HG03159 (cell line): Measurements from ENCODE around the gene KLHL6.
"Not testable (repeated sequence)": the region's sequence is repeated elsewhere in the genome, so short reads cannot be mapped to it uniquely, and the experiment has no call there.

Experiments used
- ATAC-seq: cut with Tn5 transposase; IDR thresholded peaks from one replicate; pipeline ENCODE4 v1.9.1; 2021; ENCODE audit warnings: mild to moderate bottlenecking, moderate library complexity; ENCODE audit not compliant: unreplicated experiment

Gene KLHL6

GRCh38 chr3:183570191-183570590 is 14.7 kb upstream of the KLHL6 start:
- ATAC-seq: not testable (repeated sequence)

- no peak for ATAC-seq
Observed at GRCh38 chr3:183566880-183567279, 11.4 kb upstream of the KLHL6 start.

- ATAC-seq: no peak
Observed at GRCh38 chr3:183564046-183564445, 8.5 kb upstream of the KLHL6 start.

- no peak for ATAC-seq
Observed at GRCh38 chr3:183563536-183563874, 8.0 kb upstream of the KLHL6 start.

GRCh38 chr3:183560607-183561006 is 5.1 kb upstream of the KLHL6 start:
- ATAC-seq: no peak

GRCh38 chr3:183558495-183558894 is 3.0 kb upstream of the KLHL6 start:
- no peak for ATAC-seq

GRCh38 chr3:183556722-183557121 is 1.2 kb upstream of the KLHL6 start:
- ATAC-seq: no peak

- ATAC-seq: peak; percentile 36
Observed at GRCh38 chr3:183554377-183554776, 1.1 kb downstream of the KLHL6 start.

GRCh38 chr3:183553334-183554026 is 2.0 kb downstream of the KLHL6 start:
- no peak for ATAC-seq

GRCh38 chr3:183551930-183552329 is 3.6 kb downstream of the KLHL6 start:
- ATAC-seq: no peak

- no peak for ATAC-seq
Observed at GRCh38 chr3:183548262-183548769, 7.2 kb downstream of the KLHL6 start.

GRCh38 chr3:183546625-183547024 is 8.9 kb downstream of the KLHL6 start:
- ATAC-seq: no peak

GRCh38 chr3:183545708-183546107 is 9.8 kb downstream of the KLHL6 start:
- no peak for ATAC-seq

GRCh38 chr3:183542355-183542754 is 13.2 kb downstream of the KLHL6 start:
- no peak for ATAC-seq

GRCh38 chr3:183541738-183542137 is 13.8 kb downstream of the KLHL6 start:
- peak; percentile 39 for ATAC-seq

- ATAC-seq: no peak
Observed at GRCh38 chr3:183541235-183541655, 14.3 kb downstream of the KLHL6 start.

GRCh38 chr3:183540501-183541234 is 14.8 kb downstream of the KLHL6 start:
- no peak for ATAC-seq

GRCh38 chr3:183539811-183540210 is 15.7 kb downstream of the KLHL6 start:
- ATAC-seq: no peak

- ATAC-seq: no peak
Observed at GRCh38 chr3:183538486-183538885, 17.0 kb downstream of the KLHL6 start.

- ATAC-seq: no peak
Observed at GRCh38 chr3:183537295-183537730, 18.2 kb downstream of the KLHL6 start.

GRCh38 chr3:183536238-183536880 is 19.1 kb downstream of the KLHL6 start:
- ATAC-seq: peak; percentile 59

- no peak for ATAC-seq
Observed at GRCh38 chr3:183534249-183534648, 21.3 kb downstream of the KLHL6 start.
